Dedifferentiated amniotic fluid mesenchymal stem cell (primary cell): Measurements from ENCODE around the gene HRH1.
"Not testable (repeated sequence)": the region's sequence is repeated elsewhere in the genome, so short reads cannot be mapped to it uniquely, and the experiment has no call there.

Source experiments
- DNase-seq: peaks from one replicate; pipeline ENCODE4 v3.0.0-alpha.2; 2016; ENCODE audit errors: extremely low spot score

Gene HRH1

GRCh38 chr3:11206316-11206715 lies 52.0 kb downstream of the HRH1 start:
- DNase-seq = no peak

- no peak for DNase-seq
Measured at GRCh38 chr3:11206953-11207352, 52.7 kb downstream of the HRH1 start.

- DNase-seq = no peak
Measured at GRCh38 chr3:11211531-11212298, 57.4 kb downstream of the HRH1 start.

- peak; percentile 27 for DNase-seq
Measured at GRCh38 chr3:11212299-11212608, 58.0 kb downstream of the HRH1 start.

GRCh38 chr3:11212784-11213183 lies 58.5 kb downstream of the HRH1 start:
- no peak for DNase-seq

- no peak for DNase-seq
Measured at GRCh38 chr3:11213810-11214450, 59.6 kb downstream of the HRH1 start.

GRCh38 chr3:11214451-11214978 lies 60.2 kb downstream of the HRH1 start:
- DNase-seq = no peak

GRCh38 chr3:11217370-11217769 lies 63.1 kb downstream of the HRH1 start:
- DNase-seq = not testable (repeated sequence)

GRCh38 chr3:11220230-11220629 lies 65.9 kb downstream of the HRH1 start:
- no peak for DNase-seq

- no peak for DNase-seq
Measured at GRCh38 chr3:11221818-11222415, 67.6 kb downstream of the HRH1 start.

GRCh38 chr3:11224010-11224409 lies 69.7 kb downstream of the HRH1 start:
- DNase-seq = no peak

GRCh38 chr3:11224870-11225229 lies 70.6 kb downstream of the HRH1 start:
- DNase-seq = no peak

- DNase-seq = no peak
Measured at GRCh38 chr3:11226042-11226370, 71.7 kb downstream of the HRH1 start.

- no peak for DNase-seq
Measured at GRCh38 chr3:11228041-11228440, 73.7 kb downstream of the HRH1 start.

GRCh38 chr3:11230125-11230524 lies 75.8 kb downstream of the HRH1 start:
- no peak for DNase-seq

GRCh38 chr3:11230832-11231231 lies 76.5 kb downstream of the HRH1 start:
- no peak for DNase-seq

GRCh38 chr3:11235385-11235784 lies 81.1 kb downstream of the HRH1 start:
- no peak for DNase-seq

GRCh38 chr3:11236588-11237461 lies 82.5 kb downstream of the HRH1 start:
- DNase-seq = peak; percentile 65

GRCh38 chr3:11238060-11238459 lies 83.8 kb downstream of the HRH1 start:
- peak; percentile 88 for DNase-seq

- peak; percentile 63 for DNase-seq
Measured at GRCh38 chr3:11238880-11239279, 84.6 kb downstream of the HRH1 start.

- no peak for DNase-seq
Measured at GRCh38 chr3:11239796-11240195, 85.5 kb downstream of the HRH1 start.

GRCh38 chr3:11240496-11240895 lies 86.2 kb downstream of the HRH1 start:
- no peak for DNase-seq
